Right hindlimb (tissue), 1 donor: Measurements from ENCODE around the gene CEBPZOS.

Source experiments
- DNase-seq: peaks from one replicate; pipeline ENCODE4 v3.0.0-alpha.2; 2018

Gene CEBPZOS

DNA sequence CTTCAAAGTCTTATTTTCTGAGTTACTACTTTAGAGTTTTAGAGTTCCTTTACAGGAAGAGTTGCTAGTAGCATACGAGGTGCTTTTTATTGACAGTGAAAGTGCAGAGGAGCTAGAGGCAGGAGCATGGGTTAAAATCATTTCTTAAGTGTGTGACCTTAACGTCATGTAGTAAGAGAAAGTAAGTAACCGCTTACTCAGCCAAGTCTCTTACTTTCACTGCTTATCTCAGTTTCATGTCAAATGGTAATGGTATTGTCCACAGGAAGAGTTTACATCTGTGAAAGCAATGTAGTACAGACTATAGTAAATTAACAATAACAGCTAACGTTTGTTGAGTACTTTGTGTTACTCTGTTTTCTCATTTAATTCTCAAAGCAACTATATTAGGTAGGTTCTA, 47.7 kb downstream of the CEBPZOS start:
- DNase-seq: no peak

- no peak for DNase-seq
Observed at GRCh38 chr2:37244755-37245154, 48.5 kb downstream of the CEBPZOS start.

- no peak for DNase-seq
Observed at GRCh38 chr2:37246205-37246604, 49.9 kb downstream of the CEBPZOS start.

DNA sequence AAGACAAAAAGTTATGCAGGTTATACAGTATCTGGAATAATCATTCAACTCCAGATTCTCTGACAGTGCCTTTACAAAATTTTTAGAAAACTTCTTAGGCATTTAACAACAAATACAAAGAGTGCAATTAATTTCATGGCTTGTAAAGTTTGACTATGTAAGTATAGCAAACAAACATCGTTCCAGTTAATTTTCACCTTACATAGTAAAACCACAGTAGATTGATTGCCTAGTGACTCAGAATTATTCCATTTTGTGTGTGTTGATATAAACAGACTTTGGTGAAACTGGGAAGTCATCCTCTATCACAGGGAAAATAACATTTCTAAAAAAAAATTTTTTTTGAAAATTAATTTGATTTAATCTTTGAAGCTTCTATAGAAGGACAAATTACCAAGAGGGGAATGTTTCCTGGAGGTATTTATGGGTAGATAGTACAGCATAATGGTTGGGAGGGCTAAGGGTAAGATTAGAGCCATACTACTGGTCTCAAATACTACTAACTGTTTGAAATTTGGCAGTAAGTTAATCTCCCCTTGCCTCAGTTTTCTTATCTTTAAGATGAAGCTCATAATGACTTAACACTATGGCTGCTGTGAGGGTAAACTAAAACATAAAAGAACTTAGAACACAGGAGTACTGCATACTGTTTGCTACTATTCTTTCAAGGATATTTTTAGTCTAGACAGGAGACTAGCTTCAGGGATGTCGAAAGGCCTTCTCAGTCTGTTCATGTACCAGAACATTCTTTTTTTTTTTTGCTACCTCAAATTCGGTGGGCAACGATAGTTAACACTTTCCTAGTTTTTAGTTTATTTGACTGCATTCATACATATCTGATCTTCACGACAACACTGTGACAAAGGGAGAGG, 54.8 kb downstream of the CEBPZOS start:
- no peak for DNase-seq
